ENCODE results near the gene EEA1. TPM values are rescaled to one million over a fixed set of nuclear protein-coding genes. Genes with fewer than 3 reads are reported as not detected.

Gene EEA1
- total RNA-seq, 4 donors from 2014 or later: 17.2 to 58.1 (median 31.0) TPM

GRCh38 chr12:92732716-92733115 lies 196.4 kb downstream of the EEA1 start:
- no peak for DNase-seq
- intact Hi-C loops (cut with DNase I): no loop called here
- TF ChIP-seq CTCF (IDR thresholded peaks at IDR 0.05) (no peak), POLR2A (IDR thresholded peaks at IDR 0.05) (no peak)
- H3K9me3 ChIP-seq: no peaks in the 10 kb centered on the region
- no peak overlapping the region for H3K4me3 ChIP-seq
- no peaks in the 10 kb centered on the region for H3K27me3 ChIP-seq
- no peaks in the 10 kb centered on the region for H3K36me3 ChIP-seq
- no peak overlapping the region for H3K27ac ChIP-seq
- WGBS, 2 donors: 70 to 90% methylated on average over 5 to 6 of the region's 6 CpGs
- peaks cover 0 to 13% (median 5%) of the 10 kb centered on the region in 3 donors for H3K4me1 ChIP-seq

GRCh38 chr12:92732216-92732615 lies 196.9 kb downstream of the EEA1 start:
- H3K27ac ChIP-seq: no peak overlapping the region
- DNase-seq: no peak
- H3K4me1 ChIP-seq: peaks cover 0 to 13% (median 5%) of the 10 kb centered on the region in 3 donors
- intact Hi-C loops (cut with DNase I): no loop called here
- H3K4me3 ChIP-seq: no peak overlapping the region
- WGBS, 2 donors: 69 to 76% methylated on average over 5 of the region's 5 CpGs
- no peaks in the 10 kb centered on the region for H3K9me3 ChIP-seq
- TF ChIP-seq POLR2A (IDR thresholded peaks at IDR 0.05) (no peak), CTCF (IDR thresholded peaks at IDR 0.05) (no peak)
- H3K36me3 ChIP-seq: no peaks in the 10 kb centered on the region
- no peaks in the 10 kb centered on the region for H3K27me3 ChIP-seq

DNA sequence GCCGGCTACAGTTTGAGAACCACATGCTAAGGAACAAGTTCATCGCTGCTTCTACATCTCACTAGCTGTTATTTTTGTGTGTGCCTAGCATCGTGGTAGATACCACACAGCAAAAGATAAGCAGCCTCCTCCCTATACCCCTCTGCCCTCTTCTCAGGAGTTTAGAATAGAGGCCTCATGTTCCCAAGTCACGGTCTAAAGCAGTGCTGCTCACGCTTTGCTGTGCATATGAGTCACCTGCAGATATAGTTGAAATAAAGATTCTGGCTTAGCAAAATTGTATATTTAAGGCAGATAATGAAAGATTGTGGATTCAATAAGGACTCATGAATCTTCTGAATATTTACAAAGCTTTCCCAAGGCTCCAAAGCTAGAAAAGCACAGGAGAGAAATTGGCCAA lies 198.3 kb downstream of the EEA1 start:
- Histone ChIP-seq H3K27me3 (no peaks in the 10 kb centered on the region), H3K27ac (no peak overlapping the region), H3K9me3 (no peaks in the 10 kb centered on the region), H3K4me3 (no peak overlapping the region), H3K4me1 (peaks cover 0 to 13% (median 5%) of the 10 kb centered on the region in 3 donors), H3K36me3 (no peaks in the 10 kb centered on the region)
- 85 to 98% methylated on average over 5 of the region's 5 CpGs for WGBS, 2 donors
- TF ChIP-seq CTCF (IDR thresholded peaks at IDR 0.05): no peak
- TF ChIP-seq POLR2A (IDR thresholded peaks at IDR 0.05): no peak
- DNase-seq: no peak
- intact Hi-C loops (cut with DNase I): no loop called here

DNA sequence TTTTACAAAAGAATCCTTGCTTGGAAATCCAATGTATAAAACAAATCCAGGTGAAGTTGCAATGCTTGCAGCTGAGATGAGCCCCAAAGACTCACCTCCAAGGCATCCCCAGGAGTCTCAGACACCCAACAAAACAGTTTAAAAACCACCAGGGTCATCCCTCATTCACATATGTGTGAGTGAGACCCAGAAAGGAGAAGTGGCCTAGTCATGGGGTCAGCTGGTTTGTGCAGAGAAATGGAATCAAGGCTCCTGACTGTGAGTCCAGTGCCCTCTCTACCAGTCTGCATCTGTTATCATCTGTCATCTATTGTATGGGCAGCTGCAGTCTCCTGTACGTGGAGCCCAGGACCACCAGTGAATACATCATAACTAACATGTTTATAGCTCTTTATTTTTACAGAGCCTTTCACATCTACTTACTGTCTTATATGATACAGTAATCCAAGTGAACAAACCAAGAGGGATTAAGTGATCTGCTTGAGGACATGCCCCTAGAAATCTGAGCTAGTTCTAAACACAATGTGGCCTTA lies 199.3 kb downstream of the EEA1 start:
- no peaks in the 10 kb centered on the region for H3K9me3 ChIP-seq
- H3K27ac ChIP-seq: no peak overlapping the region
- H3K27me3 ChIP-seq: no peaks in the 10 kb centered on the region
- H3K4me1 ChIP-seq: peaks cover 0 to 6% (median 0%) of the 10 kb centered on the region in 3 donors
- intact Hi-C loops (cut with DNase I): no loop called here
- 27 to 68% methylated on average over 1 of the region's 1 CpG for WGBS, 2 donors
- no peak for DNase-seq
- no peaks in the 10 kb centered on the region for H3K36me3 ChIP-seq
- H3K4me3 ChIP-seq: no peak overlapping the region
- TF ChIP-seq POLR2A (IDR thresholded peaks at IDR 0.05) (no peak), CTCF (IDR thresholded peaks at IDR 0.05) (no peak)

- H3K4me3 ChIP-seq: no peak overlapping the region
- H3K9me3 ChIP-seq: no peaks in the 10 kb centered on the region
- intact Hi-C loops (cut with DNase I): no loop called here
- no peak for TF ChIP-seq CTCF (IDR thresholded peaks at IDR 0.05)
- no peak for TF ChIP-seq POLR2A (IDR thresholded peaks at IDR 0.05)
- peaks cover 0 to 3% (median 0%) of the 10 kb centered on the region in 3 donors for H3K4me1 ChIP-seq
- no peak overlapping the region for H3K27ac ChIP-seq
- DNase-seq: no peak
- no peaks in the 10 kb centered on the region for H3K27me3 ChIP-seq
- H3K36me3 ChIP-seq: no peaks in the 10 kb centered on the region
- WGBS, 2 donors: 76 to 85% methylated on average over 4 of the region's 4 CpGs
Measured at GRCh38 chr12:92726850-92727249, 202.2 kb downstream of the EEA1 start.

Measured in esophagus squamous epithelium (tissue), 5 donors.